Kasumi-1 (cell line): ENCODE results near the gene VASH2.
"Not testable (repeated sequence)": the region's sequence is repeated elsewhere in the genome, so short reads cannot be mapped to it uniquely, and the experiment has no call there.

ENCODE experiments used
- DNase-seq, 2 experiments: peaks; one replicate each; lab custom pipeline; 2025; lab: John Stamatoyannopoulos, UW

The VASH2 gene

DNA sequence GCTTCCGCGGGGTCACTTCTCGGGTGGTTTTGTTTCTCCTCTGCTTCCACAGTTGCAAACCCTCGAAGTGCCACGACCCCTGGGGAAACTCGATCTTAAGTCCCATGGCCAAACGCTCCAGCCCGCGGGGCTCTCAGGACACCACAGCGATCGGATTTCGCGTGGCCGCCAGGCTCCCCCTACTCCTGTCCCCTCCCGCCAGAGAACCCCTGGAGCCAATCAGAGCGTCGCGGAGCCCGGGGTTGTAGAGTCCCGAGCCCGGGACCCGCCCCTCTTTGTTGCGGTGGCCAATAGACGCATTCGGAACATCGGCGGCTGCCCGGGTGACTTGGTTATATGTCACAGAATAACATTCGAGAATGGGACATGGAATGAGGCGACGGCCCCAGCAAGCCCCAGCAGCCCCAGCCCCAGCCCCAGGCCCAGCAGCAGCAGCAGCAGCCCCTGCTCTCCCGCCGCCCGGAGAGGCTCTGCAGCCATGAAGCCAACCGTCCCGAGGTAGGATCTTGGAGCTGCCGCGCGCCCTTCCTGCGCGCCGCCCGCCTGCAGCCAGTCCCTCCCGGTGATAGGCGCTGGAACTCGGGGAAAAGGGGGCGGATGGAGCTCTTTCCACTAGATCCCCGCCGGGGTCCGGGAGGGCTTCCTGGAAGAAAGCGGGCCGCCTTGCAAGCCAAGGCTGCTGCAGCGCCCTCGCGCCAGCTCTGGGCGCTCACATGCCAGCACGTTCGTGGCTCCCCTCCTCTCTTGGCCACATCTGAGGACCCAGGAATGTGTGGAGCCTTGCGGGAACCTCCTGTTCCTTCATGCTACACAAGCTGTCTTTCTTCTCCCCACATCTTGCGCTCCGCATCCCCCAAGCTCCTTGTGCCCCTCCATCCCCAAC lies at the start of gene VASH2:
TSS of gene VASH2 (plus strand) at position 299 of the 883 bp plus-strand sequence. CDS start 1,002 bp downstream, outside the sequence.
- peak; percentile 87 to 90 for DNase-seq

DNA sequence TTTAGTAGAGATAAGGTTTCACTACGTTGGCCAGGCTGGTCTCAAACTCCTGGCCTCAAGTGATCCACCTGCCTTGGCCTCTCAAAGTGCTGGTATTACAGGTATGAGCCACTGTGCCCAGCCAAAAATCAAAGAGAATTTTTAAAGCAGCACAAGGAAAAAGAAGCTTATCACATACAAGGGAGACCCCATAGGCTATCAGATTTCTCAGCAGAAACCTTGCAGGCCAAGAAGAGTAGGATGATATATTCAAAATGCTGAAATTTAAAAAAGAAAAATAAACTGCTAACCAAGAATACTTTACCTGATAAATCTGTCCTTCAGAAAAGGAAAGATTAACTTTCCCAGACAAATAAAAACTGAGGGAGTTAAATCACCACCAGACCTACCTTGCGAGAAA lies 49.1 kb upstream of the VASH2 start:
- no peak for DNase-seq

DNA sequence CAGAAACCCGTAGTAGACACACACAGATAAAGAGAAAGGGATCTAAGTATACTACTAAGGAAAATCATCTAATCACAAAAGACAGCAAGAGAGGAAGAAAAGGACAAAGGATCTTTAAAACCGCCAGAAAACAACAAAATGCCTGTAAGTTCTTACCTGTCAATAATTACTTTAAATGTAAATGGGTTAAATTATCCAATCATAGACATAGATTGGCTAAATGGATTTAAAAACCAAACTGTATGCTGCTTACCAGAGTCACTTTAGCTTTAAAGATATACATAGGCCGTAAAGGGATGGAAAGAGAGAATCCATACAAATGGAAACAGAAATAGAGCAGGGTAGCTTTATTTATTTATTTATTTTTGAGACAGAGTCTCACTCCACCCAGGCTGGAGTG lies 48.3 kb upstream of the VASH2 start:
- no peak for DNase-seq

DNA sequence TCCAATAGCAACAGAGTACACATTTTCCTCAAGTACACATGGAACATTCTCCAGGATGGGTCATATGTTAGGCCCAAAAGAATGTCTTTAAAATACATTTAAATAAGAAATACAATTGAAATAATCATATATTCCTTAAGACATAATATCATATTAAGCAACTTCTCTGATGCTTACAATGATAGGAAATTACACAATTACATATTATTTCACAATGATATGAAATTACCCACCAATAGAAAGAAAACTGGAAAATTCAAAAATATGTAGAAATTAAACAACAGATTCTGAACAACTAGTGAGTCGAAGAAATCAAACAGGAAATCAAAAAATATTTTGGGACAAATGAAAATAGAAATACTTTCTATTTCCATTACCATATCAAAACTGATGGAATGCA lies 46.7 kb upstream of the VASH2 start:
- DNase-seq: no peak

DNA sequence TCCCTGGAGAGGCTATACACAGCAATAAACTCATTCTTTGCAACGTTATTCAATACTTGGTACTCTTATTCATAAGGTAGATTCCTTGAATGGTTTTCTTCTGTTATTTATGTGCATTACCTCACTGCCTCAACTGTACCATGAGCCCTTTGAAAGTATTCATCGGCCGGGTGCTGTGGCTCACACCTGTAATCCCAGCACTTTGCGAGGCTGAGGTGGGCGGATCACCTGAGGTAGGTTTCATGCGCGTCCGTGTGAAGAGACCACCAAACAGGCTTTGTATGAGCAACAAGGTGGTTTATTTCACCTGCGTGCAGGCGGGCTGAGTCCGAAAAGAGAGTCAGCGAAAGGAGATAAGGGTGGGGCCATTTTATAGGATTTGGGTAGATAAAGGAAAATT lies 42.3 kb upstream of the VASH2 start:
- DNase-seq: not testable (repeated sequence)

DNA sequence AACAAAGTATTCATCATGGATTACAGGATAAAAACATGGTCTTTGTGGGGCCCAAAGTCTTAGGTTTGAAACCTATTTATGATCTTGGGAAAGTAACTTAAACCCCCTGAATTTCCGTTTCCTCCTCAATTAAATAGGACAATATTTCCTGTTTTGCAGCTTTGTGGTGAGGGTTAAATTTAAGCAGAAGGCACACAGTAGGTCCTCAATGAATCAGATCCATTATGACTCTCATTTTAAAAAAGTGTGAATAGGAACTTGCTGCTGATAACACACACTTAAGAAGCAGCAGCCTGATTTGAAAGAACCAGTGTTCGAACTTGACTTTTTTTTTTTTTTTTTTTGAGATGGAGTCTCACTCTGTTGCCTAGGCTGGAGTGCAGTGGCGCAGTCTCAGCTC lies 41.4 kb upstream of the VASH2 start:
- DNase-seq: no peak

DNA sequence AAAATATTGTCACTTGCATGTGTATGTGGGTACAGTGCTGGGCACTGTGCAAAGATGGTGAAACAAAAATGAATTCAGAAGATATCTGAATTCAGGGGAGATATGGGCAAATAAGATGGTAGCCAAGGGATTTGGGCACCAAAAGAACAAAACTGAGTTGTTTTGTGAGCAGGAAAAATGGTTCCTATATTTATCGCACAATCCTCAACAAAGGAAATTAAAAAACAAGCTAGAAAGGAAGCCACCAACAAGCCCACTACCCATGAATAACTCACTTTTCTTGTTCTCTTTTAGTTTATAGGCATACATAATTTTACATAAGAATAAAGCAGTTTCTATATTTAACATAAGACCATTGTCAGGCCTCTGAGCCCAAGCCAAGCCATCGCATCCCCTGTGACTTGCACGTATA lies 40.7 kb upstream of the VASH2 start:
- DNase-seq: no peak

DNA sequence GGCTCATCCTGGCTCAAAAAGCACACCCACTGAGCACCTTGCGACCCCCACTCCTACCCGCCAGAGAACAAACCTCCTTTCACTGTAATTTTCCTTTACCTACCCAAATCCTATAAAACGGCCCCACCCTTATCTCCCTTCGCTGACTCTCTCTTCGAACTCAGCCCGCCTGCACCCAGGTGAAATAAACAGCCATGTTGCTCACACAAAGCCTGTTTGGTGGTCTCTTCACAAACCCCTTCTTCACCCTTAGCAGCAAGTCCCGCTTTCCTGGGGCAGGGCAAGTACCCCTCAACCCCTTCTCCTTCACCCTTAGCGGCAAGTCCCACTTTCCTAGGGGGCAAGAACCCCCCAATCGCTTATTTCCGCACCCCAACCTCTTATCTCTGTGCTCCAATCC lies 40.1 kb upstream of the VASH2 start:
- DNase-seq: not testable (repeated sequence)

DNA sequence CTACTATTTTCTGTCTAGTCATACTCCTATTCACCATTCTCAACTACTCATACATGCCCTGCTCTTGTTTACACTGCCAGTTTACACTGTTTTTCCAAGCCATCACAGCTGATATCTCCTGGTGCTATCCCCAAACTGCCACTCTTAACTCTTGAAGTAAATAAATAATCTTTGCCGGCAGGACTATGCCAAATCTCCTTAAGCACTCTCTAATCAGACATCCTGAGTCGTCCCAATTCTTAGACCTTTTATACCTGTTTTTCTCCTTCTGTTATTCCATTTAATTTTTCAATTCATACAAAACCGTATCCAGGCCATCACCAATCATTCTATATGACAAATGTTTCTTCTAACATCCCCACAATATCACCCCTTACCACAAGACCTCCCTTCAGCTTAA lies 36.7 kb upstream of the VASH2 start:
- DNase-seq: not testable (repeated sequence)

DNA sequence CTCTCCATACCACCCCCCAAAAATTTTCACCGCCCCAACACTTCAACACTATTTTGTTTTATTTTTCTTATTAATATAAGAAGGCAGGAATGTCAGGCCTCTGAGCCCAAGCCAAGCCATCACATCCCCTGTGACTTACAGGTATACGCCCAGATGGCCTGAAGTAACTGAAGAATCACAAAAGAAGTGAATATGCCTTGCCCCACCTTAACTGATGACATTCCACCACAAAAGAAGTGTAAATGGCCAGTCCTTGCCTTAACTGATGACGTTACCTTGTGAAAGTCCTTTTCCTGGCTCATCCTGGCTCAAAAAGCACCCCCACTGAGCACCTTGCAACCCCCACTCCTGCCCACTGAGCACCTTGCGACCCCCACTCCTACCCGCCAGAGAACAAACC lies 36.2 kb upstream of the VASH2 start:
- not testable (repeated sequence) for DNase-seq

DNA sequence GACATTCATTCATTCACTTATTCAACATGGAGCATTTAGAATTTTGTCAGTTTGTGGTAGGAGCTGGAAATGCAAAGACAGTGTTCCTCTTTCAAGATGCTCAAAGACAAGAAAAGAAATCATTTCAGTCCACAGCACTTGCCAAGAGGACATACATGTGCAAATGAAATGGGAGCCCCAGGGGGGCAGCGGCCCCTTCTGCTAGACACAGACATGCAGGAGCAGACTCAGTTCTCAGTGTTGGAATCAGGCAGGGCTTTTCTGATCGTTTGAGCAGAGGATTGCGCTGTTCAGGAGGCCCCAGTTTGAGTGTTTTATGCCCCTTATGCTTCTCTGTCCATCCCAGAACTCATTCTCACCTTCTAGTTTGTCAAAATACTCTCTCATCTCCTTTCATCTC lies 35.6 kb upstream of the VASH2 start:
- no peak for DNase-seq

DNA sequence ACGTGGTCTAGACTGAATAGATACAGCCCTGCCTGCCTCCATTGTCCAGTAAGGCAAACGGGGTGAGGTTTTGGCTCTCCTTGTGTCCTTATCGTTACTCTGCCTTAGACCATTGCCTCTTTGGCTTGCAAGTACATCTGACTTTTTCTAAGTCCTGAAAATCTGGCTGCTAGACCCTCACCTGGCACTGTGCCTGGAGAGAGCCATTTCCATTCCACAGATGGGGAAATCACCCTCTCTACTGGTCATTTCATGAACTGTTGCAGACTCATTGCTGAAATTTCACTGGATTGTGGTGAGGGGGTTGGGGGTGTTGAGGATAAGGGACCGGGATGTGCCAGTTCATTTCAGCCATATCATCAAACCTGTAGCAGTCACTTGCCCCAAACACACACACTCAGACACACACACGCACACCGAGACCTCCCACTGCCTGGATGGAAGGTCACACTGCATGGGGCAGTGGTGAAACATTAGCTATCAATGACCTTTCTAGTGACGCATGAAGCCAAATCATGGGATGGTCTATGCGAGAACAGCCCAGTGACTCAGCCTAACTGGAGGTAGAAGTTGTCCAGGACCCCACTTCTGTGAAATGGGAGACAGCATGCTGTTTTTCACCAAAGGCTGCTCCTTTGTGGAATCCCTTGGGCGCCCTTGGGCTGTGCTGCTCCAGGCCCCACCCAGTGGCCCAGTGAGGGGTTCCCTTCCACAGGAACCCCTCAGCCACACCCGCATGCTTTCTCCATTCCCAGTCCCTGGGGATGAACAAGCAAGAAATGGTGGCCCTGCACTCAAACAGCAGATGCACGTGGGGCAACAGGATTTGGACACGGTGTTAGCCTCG lies 34.9 kb upstream of the VASH2 start:
- peak in 1 of 2 experiments; percentile 5 for DNase-seq

DNA sequence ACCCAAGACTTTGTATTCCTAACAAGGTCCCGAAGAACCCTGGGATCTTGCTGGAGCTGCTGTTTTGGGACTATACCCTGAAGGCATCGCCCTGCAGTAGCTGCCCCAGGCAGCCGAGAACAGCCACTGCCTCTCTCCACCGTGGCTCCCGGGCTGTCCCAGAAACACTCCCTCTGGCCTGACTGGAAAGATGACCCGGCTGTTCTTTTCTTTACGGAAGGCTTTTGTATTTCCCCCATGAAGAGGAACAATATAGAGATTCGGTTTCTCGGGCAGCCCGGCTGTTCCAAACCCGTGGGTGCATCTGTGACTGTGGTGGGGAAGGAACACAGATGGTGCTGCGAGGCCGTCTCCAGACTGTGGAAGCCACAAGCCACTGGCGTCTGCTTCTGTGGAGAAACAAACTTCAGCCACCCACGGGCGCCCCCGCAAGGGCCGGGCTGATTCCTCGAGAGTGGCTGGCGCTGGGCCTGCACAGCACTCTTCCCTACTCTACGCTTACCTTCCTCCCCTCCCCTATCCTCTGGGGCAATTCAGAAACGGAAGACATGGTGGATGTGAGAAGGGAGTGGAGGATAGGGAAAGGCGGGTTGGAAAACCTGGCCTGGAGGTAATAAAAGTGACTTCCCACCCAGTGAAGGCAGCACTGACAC lies 33.7 kb upstream of the VASH2 start:
- peak; percentile 72 to 81 for DNase-seq

DNA sequence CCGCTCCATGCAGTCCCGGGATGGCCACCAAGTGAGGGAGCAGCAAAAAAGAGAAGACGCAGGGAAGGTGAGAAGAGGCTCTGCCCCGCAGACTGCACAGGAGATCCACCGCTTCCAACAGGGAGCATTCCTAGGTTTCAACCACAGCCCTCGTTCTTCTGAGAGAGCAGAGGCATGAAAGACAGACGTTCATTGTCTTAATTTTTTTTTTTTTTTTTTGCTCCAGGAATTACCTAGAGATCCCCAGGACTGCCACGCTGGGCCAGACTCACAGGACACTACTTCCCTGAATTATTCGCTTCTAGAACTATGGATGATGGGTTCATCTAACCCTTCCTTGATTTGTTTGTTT lies 33.2 kb upstream of the VASH2 start:
- DNase-seq: no peak

DNA sequence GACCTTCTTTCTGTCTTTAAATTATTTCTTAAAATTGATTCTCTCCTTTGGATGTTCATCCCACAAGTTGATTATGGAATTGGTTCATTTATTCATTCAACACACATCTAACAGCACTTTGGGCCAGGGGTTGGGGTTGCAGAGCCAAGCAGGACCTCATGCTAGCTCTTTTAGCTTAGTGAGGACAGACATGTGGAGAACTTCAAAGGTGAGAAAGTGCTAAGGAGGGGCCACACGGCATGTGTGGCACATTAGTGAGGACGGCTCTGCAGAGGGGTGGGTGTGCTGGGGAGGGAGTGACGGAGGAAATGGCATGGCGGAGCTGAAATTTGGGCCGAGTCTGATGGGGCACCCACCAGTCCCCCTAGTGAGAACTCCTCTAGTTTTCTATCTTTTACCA lies 32.5 kb upstream of the VASH2 start:
- DNase-seq: no peak

DNA sequence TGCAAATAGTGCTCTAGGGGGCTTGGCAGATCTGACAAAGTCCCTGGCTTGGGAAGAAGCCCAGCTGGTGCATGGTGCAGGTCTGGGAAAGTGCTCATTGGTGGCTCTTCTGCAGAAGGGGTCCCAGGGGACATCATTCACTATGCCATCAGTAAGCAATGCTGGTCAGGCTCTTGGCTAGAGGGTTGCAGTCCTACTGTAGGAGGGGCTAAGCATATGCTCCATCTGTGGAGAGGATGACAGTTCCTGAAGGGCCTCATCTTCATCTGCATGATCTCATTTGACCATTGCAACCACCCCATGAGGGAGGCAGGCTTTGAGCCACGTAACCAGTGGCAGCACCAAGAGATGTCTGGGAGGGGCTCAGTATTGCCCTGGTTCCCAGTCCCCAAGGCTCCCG lies 31.5 kb upstream of the VASH2 start:
- no peak for DNase-seq

DNA sequence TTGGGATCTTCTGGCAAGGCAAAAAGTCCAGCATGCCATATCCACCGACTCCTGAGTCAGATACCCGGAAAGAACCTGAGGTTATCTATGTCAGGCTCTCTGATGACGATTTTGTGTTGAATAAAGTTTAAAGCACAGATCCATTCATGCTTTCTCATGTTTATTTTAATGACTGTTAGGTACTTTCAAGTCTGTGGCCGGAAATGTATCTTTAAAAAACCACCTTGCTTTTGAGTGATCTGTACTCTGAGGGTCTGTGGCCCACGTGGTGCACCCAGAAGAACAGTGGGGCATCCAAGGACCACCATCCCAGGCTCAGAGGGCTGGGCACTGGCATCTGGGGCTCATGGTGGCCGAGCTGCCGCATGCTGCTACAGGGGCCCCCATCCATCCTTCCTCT lies 30.1 kb upstream of the VASH2 start:
- DNase-seq: no peak

DNA sequence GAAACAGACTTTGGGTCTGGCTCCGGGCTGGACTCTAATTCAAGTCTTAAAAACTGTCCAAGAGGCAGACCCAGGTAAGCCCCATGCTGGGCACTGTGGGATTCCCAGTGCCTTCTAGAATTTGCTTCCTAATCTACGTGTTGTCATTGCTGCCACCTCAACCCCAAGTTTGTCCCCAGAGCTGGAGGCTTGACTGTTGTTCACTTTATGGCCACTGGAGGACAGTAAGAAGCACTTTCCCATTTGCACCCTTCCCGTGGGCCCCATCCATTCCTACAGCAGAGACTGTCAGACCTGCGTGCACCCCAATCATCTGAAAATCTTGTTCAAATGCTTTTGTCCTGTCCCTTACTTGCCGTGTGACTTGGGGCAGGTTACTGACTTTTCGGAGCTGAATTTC lies 29.4 kb upstream of the VASH2 start:
- DNase-seq: peak in 1 of 2 experiments; percentile 4

DNA sequence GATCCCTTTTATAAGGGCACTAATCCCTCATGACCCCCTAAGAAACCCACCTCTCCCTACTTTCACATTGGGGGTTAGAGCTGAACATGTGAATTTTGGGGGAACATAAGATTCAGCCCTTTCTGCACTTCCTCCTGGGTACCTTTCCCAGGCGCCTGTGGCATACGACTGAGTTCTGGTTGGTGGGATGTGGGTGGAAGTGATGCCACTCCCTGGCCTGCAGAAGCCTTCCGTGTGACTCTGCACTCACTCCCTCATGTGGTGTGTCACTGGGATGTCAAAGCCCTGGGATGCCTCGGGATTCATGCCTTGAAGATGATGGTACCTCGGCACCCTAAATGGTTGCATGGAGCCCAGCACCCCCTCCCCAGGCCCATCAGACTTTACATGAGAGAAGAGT lies 28.3 kb upstream of the VASH2 start:
- DNase-seq: no peak

DNA sequence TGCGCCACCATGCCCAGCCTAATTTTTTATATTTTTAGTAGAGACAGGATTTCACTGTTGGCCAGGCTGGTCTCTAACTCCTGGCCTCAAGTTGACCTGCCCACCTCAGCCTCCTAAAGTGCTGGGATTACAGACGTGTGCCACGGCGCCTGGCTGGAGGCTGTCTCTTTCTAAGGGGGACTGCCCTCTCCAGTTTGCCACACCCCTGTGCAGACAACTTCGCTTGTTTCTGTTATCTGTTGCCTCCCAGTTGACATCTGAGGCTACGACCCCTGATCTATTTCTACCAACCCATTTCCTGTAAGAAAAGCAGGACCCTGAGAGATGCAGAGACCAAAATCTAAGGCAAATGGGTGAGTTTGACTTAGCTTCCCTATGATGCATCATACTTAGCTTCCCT lies 24.0 kb upstream of the VASH2 start:
- no peak for DNase-seq

DNA sequence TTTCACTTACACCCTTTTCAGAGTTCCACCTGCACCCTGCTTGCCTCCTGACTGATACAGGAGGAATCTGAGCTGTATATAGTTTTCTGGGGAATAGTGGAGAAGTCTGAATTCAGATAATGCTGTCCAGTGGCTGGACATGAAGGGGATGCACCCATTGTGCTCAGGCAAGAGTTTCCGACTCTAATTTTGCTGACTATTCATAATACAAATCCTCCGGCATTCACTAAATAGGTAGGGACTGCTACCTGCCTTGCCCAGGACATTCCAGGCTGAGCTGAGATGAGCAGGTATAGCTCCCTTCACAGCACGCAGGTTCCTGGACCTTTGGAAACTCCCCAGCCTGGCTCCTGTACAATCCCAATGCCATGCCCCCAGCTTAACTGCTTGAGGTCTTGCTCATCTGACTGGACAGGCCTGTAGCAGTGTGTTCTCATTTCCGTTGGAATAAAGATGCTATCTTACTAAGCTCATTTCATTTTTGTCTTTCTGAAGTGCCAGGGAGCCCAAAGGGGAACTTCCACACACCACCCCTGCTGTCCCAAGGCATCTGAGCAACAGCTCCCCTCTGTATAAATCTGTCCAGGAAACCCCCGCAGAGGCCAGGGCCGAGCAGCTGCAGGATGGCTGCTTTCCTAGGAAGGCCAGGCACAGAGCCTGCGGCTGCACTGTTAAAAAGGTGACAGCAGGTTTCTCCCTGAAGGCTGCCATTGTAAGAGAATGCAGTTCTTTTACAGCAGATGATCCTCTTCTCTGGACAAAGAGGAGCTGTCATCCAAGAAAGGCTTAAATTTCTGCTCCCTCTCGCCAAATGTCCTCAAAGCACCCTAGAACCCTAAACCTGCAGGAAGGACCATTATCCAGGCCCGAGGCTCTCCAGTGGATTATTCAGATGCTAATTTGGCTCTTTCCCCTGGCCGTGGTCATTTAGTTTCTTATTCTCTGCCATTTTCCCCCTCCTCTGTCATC lies 21.7 kb upstream of the VASH2 start:
- peak in 1 of 2 experiments; percentile 19 for DNase-seq
